HG02981 (cell line): Measurements from ENCODE around the gene MACROD2.
"Not testable (repeated sequence)": the region's sequence is repeated elsewhere in the genome, so short reads cannot be mapped to it uniquely, and the experiment has no call there.

Experiments
- ATAC-seq: cut with Tn5 transposase; IDR thresholded peaks from one replicate; pipeline ENCODE4 v1.9.1; 2021; ENCODE audit warnings: mild to moderate bottlenecking, moderate library complexity; ENCODE audit not compliant: unreplicated experiment

The MACROD2 gene

GRCh38 chr20:15930311-15931305, 1935.3 kb downstream of the MACROD2 start:
- no peak for ATAC-seq

DNA sequence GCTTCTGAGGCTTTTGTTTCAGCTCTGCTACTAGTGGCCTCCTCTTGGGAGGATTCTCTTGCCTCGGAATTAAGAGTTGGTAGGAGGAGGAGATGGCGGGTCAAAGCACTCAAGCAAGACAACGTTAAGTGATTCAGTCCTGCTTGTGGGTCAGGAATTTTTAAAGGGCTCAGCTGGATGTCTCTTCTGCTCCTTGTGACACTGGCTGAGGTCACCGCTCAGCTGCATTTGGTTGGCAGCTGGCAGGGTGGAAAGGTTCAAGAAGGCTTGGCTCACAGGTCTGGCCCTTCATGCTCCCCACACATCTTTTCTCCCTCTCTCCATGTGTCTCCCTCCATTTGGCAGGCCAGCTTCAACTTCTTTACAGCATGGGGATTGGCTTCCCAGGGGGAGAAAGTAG, 1936.6 kb downstream of the MACROD2 start:
- no peak for ATAC-seq

DNA sequence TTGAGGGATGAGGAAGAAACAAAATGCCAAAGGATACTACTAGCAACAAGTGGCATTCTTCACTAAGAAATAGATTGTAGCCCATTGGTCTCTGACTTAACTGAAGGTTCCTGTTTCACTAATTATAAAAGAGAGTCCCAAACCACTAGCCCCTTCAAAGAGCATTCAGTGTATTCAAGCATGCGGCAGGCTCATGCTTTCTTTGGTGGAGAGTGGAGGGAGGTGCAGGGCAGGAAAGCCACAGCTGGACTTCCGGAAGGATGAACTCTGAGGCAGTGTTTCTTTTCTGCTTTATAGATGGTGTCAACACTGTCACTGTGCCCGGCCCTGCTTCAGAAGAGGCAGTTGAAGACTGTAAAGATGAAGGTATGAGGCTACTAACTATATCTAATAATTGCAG, 1941.9 kb downstream of the MACROD2 start:
- peak; percentile 89 for ATAC-seq

DNA sequence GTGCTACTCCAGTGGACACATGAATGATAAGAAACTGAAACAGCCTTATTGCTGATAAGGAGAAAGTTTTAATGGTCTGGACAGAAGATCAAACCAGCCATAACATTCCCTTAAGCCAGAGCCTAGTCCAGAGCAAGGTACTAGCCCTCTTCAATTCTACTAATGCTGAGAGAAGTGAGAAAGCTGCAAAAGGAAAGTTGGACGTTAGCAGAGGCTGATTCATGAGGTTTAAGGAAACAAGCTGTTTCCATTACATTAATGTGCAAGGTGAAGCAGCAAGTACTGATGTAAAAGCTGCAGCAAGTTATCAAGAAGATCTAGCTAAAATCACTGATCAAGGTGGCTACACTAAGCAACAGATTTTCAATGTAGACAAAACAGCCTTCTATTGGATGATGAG, 1943.5 kb downstream of the MACROD2 start:
- no peak for ATAC-seq

GRCh38 chr20:15940127-15940526, 1944.8 kb downstream of the MACROD2 start:
- no peak for ATAC-seq

DNA sequence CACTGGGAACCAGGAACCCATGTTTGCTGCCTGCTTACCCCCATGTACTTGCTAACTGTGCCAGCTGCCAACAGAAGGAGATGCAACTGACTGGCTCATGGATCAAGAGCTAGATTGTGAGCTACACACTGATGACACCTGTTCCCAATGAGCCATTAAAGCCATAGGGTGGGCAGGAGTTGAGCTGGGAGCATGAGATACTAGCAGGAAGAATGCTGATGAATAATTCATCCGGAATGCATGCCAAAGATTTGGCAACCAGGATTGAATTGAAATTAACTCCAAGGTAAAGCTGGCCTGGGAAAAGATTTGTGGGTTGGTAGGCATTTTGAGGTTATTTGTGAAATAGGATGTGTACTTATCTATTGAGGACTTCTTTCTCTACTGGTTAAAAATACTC, 1946.8 kb downstream of the MACROD2 start:
- ATAC-seq = no peak

DNA sequence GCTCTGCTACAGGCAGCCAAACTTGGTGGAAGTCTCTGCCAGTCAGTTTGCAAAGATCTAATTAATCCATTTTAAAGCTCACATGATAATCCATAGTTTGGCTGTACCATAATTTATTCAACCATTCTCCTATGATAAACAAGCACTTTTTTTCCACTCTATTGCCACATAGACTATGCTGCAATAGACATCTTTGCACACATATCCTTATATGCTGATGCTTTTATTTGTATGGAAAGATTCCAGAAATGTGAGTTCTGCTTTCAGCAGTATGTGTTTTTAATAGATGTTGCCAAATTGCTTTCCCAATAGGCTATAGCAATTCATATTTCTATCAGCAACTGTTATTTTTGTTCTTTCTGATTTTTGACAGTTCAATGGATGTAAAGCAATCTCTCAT, 1950.0 kb downstream of the MACROD2 start:
- ATAC-seq = no peak

DNA sequence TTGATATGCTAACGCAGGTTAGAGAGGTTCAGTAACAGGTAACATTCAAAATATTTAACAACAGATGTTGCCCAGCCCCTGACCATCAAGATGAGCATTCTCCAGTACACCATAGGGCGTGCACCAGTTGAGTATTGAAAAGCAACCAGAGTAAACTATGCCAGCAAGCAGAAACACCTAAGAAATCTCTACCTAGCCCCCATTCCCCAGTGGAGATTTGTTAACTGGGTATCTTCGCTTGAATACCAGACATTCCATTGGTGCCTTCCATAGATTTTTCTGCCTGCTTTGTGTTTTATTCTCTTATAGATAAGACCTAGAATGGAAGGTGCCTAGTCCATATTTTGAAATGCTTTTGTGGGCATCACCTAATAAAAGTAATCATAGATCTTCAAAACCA, 1954.1 kb downstream of the MACROD2 start:
- no peak for ATAC-seq

- no peak for ATAC-seq
Observed at GRCh38 chr20:15951658-15952057, 1956.3 kb downstream of the MACROD2 start.

DNA sequence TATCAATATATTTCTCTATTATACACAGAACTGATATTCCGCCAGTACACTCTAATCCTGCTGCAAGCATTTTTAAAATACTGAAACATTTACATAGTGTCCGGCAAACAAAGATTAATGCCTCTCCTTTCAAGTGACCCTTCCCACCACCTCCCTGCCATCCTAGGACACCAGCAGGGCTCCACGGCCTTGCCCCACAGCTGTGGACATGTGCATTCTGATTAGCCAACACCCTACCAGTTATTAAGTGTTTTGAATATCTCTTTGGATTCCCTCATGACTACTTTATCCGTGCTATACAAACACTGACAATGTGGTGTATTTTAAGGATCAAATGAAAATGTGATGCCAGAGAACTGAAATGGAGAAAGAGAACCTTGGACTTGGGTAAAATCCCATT, 1962.8 kb downstream of the MACROD2 start:
- ATAC-seq = no peak

GRCh38 chr20:15965165-15965564, 1969.8 kb downstream of the MACROD2 start:
- no peak for ATAC-seq

DNA sequence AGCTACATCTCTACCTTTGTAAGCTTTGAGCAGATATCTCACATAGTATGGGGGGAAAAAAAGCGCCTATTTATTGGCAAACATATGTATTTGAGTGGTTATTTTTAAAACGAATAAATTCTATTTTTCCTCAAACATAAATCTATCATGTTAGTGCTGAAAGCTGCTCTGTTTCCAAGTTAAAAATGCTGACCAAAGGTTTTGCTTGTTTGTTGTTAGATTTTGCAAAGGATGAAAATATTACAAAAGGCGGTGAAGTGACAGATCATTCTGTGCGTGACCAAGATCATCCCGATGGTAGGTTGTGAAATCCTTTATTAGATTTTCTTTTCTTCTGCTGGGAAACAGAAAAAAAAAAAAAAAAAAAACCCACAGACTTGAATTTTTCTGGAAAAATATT, 1972.0 kb downstream of the MACROD2 start:
- ATAC-seq = no peak

DNA sequence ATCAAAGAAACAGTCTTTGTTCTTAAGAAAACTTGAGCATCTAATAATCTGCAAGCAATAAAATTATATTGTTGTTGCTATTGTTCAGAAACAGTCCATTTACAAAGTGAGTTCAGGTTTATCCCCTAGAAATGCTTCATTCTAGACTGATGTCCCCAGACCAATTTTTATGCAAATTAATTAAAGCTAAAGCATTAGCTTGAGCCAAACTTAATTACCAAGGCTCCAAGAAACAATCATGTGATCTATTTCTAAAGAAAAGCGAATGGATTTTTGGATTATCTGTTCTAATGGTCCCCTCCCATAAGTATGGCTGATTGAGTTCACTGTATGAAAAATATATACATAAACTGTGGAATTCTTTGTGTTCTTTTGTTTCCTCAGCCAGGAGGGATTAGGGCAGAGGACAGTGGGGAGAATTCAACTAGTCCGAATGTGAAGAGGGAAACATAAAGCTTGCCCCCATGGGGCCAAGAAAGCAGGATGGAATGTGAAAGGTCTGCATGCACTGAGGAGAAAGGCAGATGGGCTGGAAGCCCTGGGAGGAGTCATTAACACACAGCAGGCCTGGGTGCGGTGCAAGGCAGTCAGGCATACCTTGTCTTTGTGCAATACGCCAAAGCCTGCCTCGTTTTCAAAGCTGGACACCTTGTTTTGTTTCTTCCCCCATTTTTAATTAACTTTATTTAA, 1980.9 kb downstream of the MACROD2 start:
- no peak for ATAC-seq

GRCh38 chr20:15977026-15977425, 1981.7 kb downstream of the MACROD2 start:
- ATAC-seq = no peak

GRCh38 chr20:15977758-15978157, 1982.4 kb downstream of the MACROD2 start:
- ATAC-seq = no peak

- not testable (repeated sequence) for ATAC-seq
Observed at GRCh38 chr20:15985494-15986368, 1990.4 kb downstream of the MACROD2 start.

DNA sequence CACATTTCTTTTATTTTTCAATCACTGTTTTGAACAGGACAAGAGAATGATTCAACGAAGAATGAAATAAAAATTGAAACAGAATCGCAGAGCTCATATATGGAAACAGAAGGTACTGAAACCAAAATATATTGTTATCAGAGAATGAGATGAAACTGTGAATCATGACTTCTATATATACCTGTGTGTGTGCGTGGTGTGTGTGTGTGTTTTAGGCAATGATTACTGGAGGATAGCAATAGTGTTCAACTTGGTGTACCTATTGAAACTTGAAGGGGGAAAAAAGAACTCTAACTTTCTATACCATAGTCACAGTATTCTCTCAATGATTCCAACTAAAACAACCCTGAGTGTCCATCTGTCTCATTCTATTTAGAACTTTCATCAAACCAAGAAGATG, 1991.4 kb downstream of the MACROD2 start:
- peak; percentile 91 for ATAC-seq

DNA sequence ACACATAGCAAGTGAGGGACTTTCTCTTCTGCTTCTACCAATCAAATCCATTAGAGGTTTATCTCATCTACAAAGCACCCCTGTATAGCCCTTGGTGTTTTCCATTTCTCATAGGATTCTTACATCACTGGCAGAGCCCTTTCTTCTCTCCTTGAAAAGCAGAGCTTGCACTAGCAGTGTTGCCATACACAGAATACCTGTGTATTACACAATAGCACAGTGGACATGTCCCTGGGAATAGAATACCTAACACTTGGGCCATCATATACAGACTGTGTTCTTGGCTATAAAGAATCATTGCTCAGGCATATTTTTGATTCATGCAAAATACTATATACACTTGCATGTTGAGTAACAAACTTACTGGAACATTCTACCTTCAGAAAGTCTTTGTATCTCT, 1996.0 kb downstream of the MACROD2 start:
- no peak for ATAC-seq

- no peak for ATAC-seq
Observed at GRCh38 chr20:15992564-15992963, 1997.2 kb downstream of the MACROD2 start.

DNA sequence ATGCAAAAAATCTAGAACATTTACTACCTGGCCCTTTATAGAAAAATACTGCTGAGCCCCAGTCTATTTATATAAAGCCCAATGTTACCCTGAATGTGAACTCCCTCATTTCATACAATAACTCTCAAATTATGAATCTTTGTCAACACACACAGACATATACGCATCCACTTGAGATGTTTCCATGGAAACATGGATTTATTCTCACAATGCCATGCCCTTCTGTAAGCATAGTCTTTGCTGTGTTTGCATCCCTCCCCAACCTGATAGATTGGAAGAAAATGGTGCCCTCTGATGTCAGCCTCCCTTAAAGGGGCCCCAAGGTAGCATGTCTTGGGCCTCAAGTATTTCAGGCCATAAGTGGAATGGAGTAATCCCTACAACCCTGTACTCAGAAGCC, 2004.8 kb downstream of the MACROD2 start:
- ATAC-seq = no peak

DNA sequence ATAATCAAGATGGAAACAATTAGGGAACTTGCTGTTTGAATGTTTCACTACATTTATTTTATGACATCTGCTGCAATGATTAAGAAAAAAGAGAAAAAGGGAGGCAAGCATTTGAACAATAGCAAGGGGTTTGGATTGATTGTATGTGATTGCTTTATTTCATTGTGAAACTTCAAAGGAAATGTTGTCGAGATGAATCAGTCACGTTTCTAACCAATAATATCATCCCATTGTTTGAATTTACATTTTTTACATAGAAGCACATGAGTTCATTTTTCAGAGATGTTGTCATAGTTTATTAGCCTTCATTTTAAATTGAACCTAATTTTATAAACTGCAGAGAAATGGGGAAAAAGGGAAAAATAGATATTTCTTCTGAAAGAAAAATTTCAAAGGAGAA, 2006.0 kb downstream of the MACROD2 start:
- no peak for ATAC-seq
